ENCODE measurements around the gene SNHG17.

- TF ChIP-seq POLR2A (IDR thresholded peaks at IDR 0.05) (no peak), CTCF (IDR thresholded peaks at IDR 0.05 in 4 of 5, conservative IDR thresholded peaks at IDR 0.05 in 1 of 5) (no peak)
These were observed 36.1 kb upstream of the SNHG17 start for GRCh38 chr20:38471245-38471644.

All from gastrocnemius medialis (tissue), 4 donors.